Prostate gland (tissue), 2 donors: ENCODE results near the gene CACNA1F. TPM values are rescaled to one million over a fixed set of nuclear protein-coding genes. Genes with fewer than 3 reads are reported as not detected.

Experiments
- DNase-seq: peaks from one replicate; pipeline ENCODE4 v3.0.0-alpha.2; 2019; ENCODE audit warnings: low spot score
- H3K27ac ChIP-seq, 2 donors: fragments of 200-600 bp; sonication (generic); 2 replicates each; pipeline ENCODE4 v1.5.1; 2017 to 2019
- H3K27me3 ChIP-seq: fragments of 200-600 bp; sonication (generic); replicated peaks from 2 replicates; pipeline ENCODE4 v1.5.1; 2019; ENCODE audit not compliant: insufficient read depth
- H3K36me3 ChIP-seq, 2 donors: fragments of 200-600 bp; sonication (generic); 1 replicate in 1 of 2; 2 replicates in 1 of 2; pipeline versions ENCODE4 v1.5.1 to v1.8.1; 2017 to 2019
- H3K4me1 ChIP-seq: fragments of 200-600 bp; sonication (generic); replicated peaks from 2 replicates; pipeline ENCODE4 v1.5.1; 2019
- H3K4me3 ChIP-seq, 2 donors: fragments of 200-600 bp; sonication (generic); 2 replicates each; pipeline ENCODE4 v1.5.1; 2017 to 2019
- H3K9me3 ChIP-seq: fragments of 200-600 bp; sonication (generic); 2 replicates; pipeline ENCODE4 v1.5.1; 2017
- CTCF ChIP-seq, 4 experiments: fragments of 200-600 bp in 2 of 4; fragments of 450-650 bp in 2 of 4; sonication (generic) in 2 of 4; IDR thresholded peaks; 1 replicate in 3 of 4; 2 replicates in 1 of 4; pipeline ENCODE4 v1.5.1; 2016 to 2019; ENCODE audit warnings: antibody characterized with exemption in 4 of 4, mild to moderate bottlenecking in 2 of 4, moderate library complexity in 2 of 4
- POLR2A ChIP-seq: fragments of 450-650 bp; IDR thresholded peaks from one replicate; pipeline ENCODE4 v1.6.1; 2016; ENCODE audit warnings: antibody characterized with exemption, mild to moderate bottlenecking
- POLR2AphosphoS5 ChIP-seq: sonication (generic); formaldehyde crosslinking; IDR thresholded peaks from one replicate; pipeline ENCODE4 v1.6.1; 2017; ENCODE audit warnings: antibody characterized with exemption
- WGBS: methylation state at CpG from one replicate; pipeline ENCODE4 v1.1.5; 2018; 5-methylcytosine and 5-hydroxymethylcytosine counted together
- intact Hi-C: fragments of 100-400 bp; cut with DNase I; formaldehyde crosslinking; loops from one replicate; pipeline ENCODE4 v1.14.2; 2022
- total RNA-seq, 2 donors: library from RNA; depleted of rRNA; stranded (reverse); fragments of >200 nt; gene quantifications; one replicate each; pipeline ENCODE4 v1.1.0, GENCODE V29; 2016

CACNA1F gene
- total RNA-seq, 2 donors from 2014 or later = 0.17 TPM; not detected in 1

- Histone ChIP-seq H3K27ac (peak within 1 kb of the TSS; percentile 89 to 92), H3K4me3 (peak within 1 kb of the TSS; percentile 54 to 57), H3K9me3 (no peaks in the 10 kb centered on the region), H3K4me1 (no peaks in the 10 kb centered on the region), H3K27me3 (no peaks in the 10 kb centered on the region), H3K36me3 (no peaks in the 10 kb centered on the region)
- TF ChIP-seq POLR2A (peak; percentile 49), CTCF (IDR thresholded peaks at IDR 0.05) (no peak), POLR2AphosphoS5 (no peak)
- intact Hi-C loops = loop anchor here (10.0 kb wide), 1 partner anchor 75 kb away; no protein-coding TSS in a partner anchor
- DNase-seq = no peak
- WGBS = 0% methylated on average over 27 of the region's 70 CpGs
Observed at GRCh38 chrX:49269767-49270248, 36.7 kb upstream of the CACNA1F start, which contains the start of gene PPP1R3F. Gene PPP1R3F, plus strand, starts transcription at chrX:49269793. Its CDS starts 77 bp downstream, at chrX:49269870.

GRCh38 chrX:49269010-49269766, 36.0 kb upstream of the CACNA1F start:
- Histone ChIP-seq H3K4me3 (peak overlapping the region; percentile 54 to 57), H3K9me3 (no peaks in the 10 kb centered on the region)

GRCh38 chrX:49268702-49269009, 35.5 kb upstream of the CACNA1F start:
- Histone ChIP-seq H3K27me3 (no peaks in the 10 kb centered on the region), H3K27ac (peak overlapping the region; percentile 89 to 92), H3K4me3 (peak overlapping the region; percentile 54 to 57), H3K36me3 (no peaks in the 10 kb centered on the region), H3K9me3 (no peaks in the 10 kb centered on the region), H3K4me1 (no peaks in the 10 kb centered on the region)
- 0% methylated on average over 3 of the region's 4 CpGs for WGBS
- no peak for TF ChIP-seq CTCF (IDR thresholded peaks at IDR 0.05)
- no peak for TF ChIP-seq POLR2AphosphoS5
- TF ChIP-seq POLR2A = no peak
- intact Hi-C loops = loop anchor here (10.0 kb wide), 1 partner anchor 74 kb away; no protein-coding TSS in a partner anchor
- DNase-seq = no peak

More at GRCh38 chrX:49269010-49269766, 36.0 kb upstream of the CACNA1F start:
- H3K27me3 ChIP-seq = no peaks in the 10 kb centered on the region
- peak in 1 of 4 experiments; percentile 7 for TF ChIP-seq CTCF (IDR thresholded peaks at IDR 0.05)
- peak; percentile 45 for TF ChIP-seq POLR2A
- peak; percentile 83 for TF ChIP-seq POLR2AphosphoS5
- H3K4me1 ChIP-seq = no peaks in the 10 kb centered on the region
- under 1% methylated on average over 38 of the region's 45 CpGs for WGBS
- DNase-seq = peak; percentile 95
- peak overlapping the region; percentile 89 to 92 for H3K27ac ChIP-seq
- intact Hi-C loops = loop anchor here (10.0 kb wide), 1 partner anchor 74 kb away; no protein-coding TSS in a partner anchor
- no peaks in the 10 kb centered on the region for H3K36me3 ChIP-seq

GRCh38 chrX:49266523-49267445, 33.6 kb upstream of the CACNA1F start:
- Histone ChIP-seq H3K27ac (no peak overlapping the region), H3K4me1 (no peaks in the 10 kb centered on the region), H3K27me3 (no peaks in the 10 kb centered on the region), H3K36me3 (no peaks in the 10 kb centered on the region), H3K9me3 (no peaks in the 10 kb centered on the region), H3K4me3 (no peak overlapping the region)
- intact Hi-C loops = loop anchor here (10.0 kb wide), 1 partner anchor 72 kb away; no protein-coding TSS in a partner anchor
- TF ChIP-seq POLR2AphosphoS5 = no peak
- no peak for TF ChIP-seq CTCF (IDR thresholded peaks at IDR 0.05)
- no peak for TF ChIP-seq POLR2A
- 70% methylated on average over 7 of the region's 10 CpGs for WGBS
- no peak for DNase-seq
